ENCODE measurements around the gene GSK3A. TPM values are rescaled to one million over a fixed set of nuclear protein-coding genes. Genes with fewer than 3 reads are reported as not detected.

GSK3A gene
- total and polyA plus RNA-seq, 9 of the 15 experiments (the other 6 are each of a cell fraction or from before 2014, with no cell fraction given) = 0.62 to 90.7 (median 33.3) TPM

GRCh38 chr19:42284591-42285341 is 42.4 kb upstream of the GSK3A start (continued):
- TF ChIP-seq ZEB2 (IDR thresholded peaks at IDR 0.05) (0 out of 2 replicates have a peak, but pooled peaks have one; percentile 27), ZNF76 (CRISPR knock-in tag; IDR thresholded peaks at IDR 0.05; ENCODE audit: borderline replicate concordance) (0 out of 2 replicates have a peak, but pooled peaks have one; percentile 40), THRB (CRISPR knock-in tag; conservative IDR thresholded peaks at IDR 0.05) (peak; percentile 79; the same call in 1 of the 2 replicates), NFRKB (IDR thresholded peaks at IDR 0.05; ENCODE audit: low read depth) (0 out of 2 replicates have a peak, but pooled peaks have one; percentile 41), BHLHE40 (IDR thresholded peaks at IDR 0.05; ENCODE audit: low read length) (peak; percentile 23; the same call in 1 of the 2 replicates), TEAD1 (CRISPR knock-in tag; IDR thresholded peaks at IDR 0.05) (no peak), DPF2 (IDR thresholded peaks at IDR 0.05) (peak; percentile 27; the same call in 1 of the 2 replicates), ATF1 (CRISPR knock-in tag; IDR thresholded peaks at IDR 0.05) (no peak), ATF1 (tag; IDR thresholded peaks at IDR 0.05) (peak; percentile 24; the same call in 1 of the 2 replicates), OTX1 (CRISPR knock-in tag; IDR thresholded peaks at IDR 0.05) (peak; percentile 55; the same call in 1 of the 2 replicates), RBM22 (IDR thresholded peaks at IDR 0.05; ENCODE audit: low read depth, low read length, poor library complexity, severe bottlenecking) (peak; percentile 37), SP2 (IDR thresholded peaks at IDR 0.05; ENCODE audit: extremely low read depth, low read depth, low read length, poor library complexity, severe bottlenecking) (no peak), ERF (CRISPR knock-in tag; IDR thresholded peaks at IDR 0.05) (0 out of 2 replicates have a peak, but pooled peaks have one; percentile 21), SMARCC2 (IDR thresholded peaks at IDR 0.05; ENCODE audit: low read depth) (no peak), ARHGAP35 (IDR thresholded peaks at IDR 0.05; ENCODE audit: partially characterized antibody) (peak; percentile 29), ZNF764 (CRISPR knock-in tag; IDR thresholded peaks at IDR 0.05; ENCODE audit: low read depth) (no peak)
- TF ChIP-seq, protein P1, sequence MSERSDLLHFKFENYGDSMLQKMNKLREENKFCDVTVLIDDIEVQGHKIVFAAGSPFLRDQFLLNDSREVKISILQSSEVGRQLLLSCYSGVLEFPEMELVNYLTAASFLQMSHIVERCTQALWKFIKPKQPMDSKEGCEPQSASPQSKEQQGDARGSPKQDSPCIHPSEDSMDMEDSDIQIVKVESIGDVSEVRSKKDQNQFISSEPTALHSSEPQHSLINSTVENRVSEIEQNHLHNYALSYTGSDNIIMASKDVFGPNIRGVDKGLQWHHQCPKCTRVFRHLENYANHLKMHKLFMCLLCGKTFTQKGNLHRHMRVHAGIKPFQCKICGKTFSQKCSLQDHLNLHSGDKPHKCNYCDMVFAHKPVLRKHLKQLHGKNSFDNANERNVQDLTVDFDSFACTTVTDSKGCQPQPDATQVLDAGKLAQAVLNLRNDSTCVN (CRISPR knock-in tag; IDR thresholded peaks at IDR 0.05) = peak; percentile 50; the same call in 1 of the 2 replicates
